ENCODE results near the gene SLIT1.

SLIT1 gene

DNA sequence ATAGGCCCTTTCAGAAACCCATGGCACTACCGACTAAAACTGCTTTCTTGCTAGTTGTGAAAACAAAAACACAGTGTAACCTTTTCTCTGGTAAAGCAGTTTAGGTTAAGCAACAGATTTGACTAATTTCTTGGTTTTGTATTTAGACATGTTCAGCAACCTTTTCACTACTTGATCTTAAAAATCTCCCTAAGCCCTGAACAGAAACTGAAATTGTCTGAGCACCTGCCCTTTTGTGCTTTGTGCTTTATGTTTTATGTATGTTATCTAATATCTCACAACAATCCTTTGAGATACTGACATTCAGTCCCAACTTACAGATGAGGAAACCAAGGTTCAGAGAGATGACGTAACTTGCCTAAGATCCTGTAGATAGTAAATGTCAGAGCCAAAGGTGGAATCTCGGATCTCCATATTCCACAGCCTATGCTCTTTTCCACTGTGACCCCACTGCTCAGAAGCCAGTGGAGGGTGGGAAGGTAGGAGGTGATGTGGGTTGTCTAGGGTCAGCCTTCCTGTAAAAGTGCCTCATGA is 207.1 kb downstream of the SLIT1 start:
- DNase-seq, result no peak

DNA sequence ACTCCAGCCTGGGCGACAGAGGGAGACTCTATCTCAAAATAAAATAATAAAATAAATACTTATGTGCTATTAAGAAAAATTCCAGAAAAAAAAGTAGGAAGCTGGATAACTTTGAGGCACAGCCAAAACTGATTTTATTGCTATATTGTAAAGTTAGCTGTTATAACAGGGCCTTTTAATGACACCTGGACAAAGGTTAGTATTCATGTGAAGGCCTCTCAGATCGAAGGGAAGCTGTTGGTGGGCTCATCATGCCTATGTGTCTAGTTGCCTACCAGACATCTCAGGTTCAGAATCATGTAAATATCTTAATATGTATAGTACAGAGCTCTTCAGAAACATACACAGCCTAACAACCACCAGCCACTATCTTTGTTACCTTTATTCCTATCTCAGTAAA is 210.6 kb downstream of the SLIT1 start:
- no peak for DNase-seq

DNA sequence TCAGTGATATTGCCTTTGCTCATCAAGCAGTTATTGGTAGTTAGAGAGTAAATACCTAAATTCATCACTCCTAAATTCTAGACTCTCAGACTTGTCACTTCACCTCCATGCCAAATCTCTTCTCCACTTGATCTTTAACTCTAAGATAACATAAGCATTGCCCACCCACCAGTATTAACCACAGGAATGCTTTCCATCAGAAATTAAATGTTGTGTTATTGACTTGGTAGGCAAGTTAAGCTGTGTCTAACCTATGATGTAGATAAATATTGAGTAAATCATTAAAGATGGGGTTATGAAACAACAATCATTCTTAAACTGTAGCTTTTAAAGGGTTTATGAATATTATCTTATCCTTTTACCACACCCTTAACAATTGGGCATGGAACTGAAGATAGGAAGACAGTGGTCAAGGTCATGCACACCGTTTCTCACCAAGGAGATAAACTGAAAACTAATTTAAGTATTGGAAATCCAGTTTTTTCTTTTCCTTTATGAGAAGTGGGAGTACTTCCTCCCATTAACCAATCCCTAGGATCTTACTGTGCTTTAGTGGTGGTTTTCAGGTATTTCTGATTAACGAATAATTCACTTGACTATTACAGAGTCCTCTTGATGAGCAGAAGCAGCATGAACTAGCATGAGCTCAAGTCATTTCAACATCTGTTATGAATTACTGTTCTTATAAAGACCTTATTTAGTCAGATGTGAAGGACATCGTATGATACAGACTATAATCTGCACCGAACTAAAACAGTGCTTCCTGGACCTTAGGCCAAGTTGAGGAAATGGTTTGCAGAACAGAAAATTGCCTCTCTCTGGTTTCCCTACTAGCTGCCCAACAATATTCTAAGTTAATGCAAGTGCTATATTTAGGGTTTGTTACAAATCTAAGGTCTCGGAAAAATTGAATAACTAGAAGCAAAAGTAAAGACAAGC is 211.7 kb downstream of the SLIT1 start:
- no peak for DNase-seq

DNA sequence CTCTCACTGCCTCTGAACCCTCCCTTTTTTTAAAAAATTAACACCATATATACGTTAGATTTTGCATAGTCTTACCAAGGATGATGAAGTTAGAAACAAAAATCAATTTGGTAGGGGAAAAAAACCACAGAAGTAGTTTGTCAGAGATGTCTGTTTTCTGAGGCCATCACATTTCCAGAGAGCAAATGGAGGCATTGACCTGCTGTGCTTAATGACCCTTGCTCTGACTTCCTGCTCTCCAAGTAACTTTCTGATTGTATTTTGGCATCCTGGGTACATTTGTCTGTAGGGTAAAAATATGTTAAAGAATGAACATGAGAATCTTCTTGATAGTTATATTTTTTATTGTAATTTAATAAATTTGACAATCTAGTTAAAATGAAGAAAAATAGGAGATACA is 213.5 kb downstream of the SLIT1 start:
- DNase-seq, result no peak

DNA sequence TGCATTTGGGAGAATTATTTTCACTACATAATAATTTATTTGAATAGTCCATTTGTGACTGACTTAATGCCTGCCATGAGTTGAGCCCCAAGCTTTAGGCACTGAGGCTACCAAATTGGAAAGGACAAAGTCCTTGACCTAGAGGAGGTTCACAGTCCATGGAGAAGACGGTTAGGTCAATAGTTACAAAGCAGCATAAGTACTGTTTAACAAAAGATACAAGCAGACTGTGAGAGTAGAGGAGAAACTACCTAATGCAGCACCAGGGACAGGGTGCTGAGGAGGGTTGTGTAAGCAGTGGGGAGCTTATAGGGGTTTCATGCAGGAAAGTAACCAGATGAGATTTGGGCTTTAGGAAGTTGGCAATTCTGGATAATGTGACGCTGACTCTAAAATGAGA is 214.4 kb downstream of the SLIT1 start:
- no peak for DNase-seq

DNA sequence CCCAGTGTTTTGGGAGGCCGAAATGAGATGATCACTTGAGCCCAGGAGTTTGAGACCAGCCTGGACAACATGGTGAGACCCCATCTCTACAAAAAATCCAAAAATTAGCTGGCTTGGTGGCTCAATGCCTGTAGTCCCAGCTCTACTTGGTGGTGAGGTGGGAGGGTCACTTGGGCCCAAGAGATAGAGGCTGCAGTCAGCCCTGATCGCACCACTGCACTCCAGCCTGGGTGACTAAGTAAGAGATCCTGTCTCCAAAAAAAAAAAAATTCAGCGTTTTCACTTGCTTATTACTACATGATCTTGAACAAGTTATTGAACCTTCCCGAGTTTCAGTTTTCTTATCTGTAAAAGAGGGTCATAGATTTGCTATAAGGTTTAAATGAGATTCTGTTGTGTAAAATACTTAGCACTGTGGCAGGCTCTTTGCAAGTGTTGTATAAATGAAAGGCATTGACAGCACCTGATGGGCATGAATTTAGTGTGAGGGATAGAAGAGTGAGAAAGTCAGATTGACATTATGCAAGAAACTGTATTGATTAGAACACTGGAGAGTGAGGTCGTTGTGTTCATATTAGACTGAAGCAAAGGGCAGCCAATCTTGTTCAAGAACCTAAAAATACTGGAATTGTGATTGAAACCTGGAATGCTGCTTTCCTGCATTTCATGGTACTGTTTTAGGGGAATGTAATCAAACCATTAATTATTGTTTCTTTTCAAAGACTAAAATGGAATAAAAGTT is 216.9 kb downstream of the SLIT1 start:
- no peak for DNase-seq

DNA sequence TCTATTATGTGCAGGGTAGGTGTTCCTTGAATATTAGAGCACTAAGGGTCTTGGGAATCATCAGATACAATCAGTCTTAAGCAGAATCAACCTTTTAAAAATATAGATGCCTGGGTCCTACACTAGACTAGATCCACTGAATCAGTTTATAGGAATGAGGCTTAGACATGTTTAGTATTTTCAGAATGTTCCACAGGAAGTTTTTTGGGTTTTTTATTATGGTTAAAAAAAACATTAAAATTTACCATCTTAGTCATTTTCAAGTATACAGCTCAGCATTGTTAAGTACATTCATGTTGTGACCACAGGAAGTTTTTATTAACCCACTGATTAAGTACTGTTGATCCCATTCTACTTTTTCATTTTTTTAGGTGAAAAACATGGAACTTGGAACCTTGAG is 217.9 kb downstream of the SLIT1 start:
- no peak for DNase-seq

DNA sequence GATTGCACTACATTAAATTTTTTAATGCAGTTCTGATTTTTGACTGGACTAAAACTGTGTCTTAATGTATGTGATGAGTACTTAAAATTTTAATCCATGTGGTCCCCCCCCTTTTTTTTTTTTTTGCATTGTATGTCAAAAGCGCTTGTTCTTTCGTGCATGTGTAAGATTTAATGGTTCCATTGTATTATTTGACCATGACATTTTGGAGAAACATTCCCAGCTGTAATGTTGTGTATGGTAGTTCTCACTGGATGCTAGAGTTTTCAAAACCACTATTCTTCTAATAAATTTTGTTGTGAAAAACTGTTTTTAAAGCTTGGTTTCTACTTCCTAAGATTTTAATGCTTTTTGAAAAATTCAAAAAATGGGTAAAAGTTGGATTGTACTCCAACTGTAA is 221.6 kb downstream of the SLIT1 start:
- peak in 1 of 51 donors; percentile 14 for DNase-seq

DNA sequence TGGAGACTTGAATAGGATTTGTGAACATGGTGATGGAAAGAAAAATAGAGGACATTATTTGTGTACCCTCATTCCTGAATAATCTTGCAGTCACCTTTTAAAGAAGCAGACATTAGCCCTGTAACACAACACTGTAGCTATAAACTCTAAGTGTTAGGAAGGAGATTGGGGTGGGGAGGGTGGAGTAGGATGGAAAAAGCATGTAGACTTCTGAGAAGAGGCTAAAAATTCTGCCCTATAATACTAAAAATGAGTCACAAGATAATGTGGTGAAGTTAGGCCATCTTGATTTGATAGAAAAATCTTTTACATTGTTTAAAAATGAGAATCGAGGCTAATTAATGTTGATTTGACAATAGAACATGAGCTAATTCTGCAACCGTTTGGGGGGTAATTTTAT is 224.9 kb downstream of the SLIT1 start:
- no peak for DNase-seq

DNA sequence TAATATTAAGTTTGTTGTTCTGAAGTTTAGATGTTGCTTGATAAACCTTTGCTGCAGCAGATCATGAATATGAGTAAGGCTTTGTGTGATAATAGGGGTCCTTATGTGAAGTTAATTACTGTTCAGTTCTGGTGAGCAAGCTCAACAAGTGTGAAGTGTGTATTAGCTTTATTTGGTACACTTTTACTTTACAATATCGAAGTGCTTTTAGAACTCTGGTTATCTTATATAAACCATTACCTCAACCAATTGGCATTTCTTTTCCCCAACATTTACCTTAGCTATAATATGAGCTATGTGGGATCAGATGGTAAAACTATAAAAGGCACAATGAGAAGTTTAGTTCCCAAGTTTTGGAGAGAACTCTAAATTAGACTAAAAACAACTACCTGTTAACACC is 226.0 kb downstream of the SLIT1 start:
- DNase-seq, result no peak

DNA sequence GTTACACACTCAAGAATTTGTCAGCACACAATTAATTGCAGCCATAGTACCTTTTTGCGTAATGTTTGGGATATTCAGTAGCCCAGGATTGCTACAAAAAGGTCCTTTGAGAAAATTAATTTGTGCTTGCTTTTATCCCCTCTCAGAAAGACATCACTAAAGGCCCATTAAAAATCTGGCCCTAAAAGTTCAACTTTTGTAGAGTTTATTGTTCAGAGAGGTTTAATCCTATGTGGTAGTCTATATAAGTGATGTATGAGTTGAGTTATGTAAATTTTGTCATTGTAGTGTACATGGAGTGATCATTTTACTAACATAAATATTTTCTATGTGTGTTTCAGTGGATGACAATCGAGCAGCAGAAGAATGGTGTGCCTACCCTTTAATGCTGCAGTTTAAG is 227.7 kb downstream of the SLIT1 start:
- DNase-seq, result no peak

DNA sequence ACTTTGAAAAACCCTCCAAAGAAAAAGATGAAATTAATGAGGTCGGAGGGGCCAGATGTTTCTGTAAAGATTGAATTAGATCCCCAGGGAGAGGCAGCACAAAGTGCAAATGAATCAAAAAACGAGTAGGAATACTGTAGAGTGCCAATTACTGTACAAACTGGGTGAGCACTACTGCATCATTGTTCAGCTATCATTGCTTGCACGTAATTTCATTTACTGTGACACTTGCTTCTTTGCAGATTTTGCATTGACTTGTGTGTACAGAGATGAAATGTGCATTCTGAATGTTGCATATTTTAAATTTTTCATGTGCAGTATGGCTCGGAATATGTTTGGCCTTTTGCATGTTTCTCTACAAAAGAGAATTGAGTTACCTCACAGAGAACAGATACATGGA is 230.0 kb downstream of the SLIT1 start:
- DNase-seq, result no peak

DNA sequence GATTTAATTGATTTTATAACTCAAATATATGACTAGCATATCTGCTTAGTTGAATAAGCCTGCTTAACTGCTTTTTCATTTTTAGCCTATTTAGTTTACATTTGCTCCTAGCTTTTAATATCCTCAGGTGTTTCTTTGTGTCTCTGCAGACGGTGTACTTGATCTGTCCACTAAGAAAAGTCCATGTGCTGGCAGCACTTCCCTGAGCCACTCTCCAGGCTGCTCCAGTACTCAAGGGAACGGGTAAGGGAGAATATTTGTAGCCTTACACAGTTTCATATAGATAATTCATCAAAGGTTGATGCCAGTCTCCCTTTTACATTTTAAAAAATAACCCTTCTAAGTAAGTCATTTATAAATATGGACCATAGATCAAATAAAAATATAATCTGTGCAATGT is 233.8 kb downstream of the SLIT1 start:
- no peak for DNase-seq

DNA sequence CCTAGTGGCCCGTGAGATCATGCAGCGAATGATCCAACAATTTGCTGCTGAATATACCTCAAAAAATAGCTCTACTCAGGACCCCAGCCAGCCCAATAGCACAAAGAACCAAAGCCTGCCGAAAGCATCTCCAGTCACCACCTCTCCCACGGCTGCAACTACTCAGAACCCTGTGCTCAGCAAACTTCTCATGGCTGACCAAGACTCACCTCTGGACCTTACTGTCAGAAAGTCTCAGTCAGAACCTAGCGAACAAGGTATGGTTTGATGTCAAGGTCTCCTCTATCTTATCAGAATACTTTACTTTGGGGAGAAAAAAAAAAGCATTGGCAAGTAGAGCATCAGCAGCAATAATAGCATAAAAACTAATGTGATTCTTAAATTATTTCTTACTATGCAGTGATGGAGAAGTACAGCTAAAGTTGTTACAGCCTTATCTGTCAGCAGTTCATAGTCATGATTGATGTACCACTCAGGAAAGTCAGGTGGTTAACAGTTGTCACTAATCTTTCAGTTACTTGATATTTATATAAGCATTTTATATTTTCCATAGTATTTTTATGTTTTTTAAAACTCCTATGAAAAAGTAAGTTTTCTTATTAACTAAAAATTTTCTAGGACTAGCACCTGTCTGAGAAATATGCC is 236.6 kb downstream of the SLIT1 start:
- no peak for DNase-seq
